HG02610 (cell line): ENCODE data around the gene TRMT1L.

ENCODE experiments used
- ATAC-seq: cut with Tn5 transposase; IDR thresholded peaks from one replicate; pipeline ENCODE4 v1.9.1; 2021; ENCODE audit warnings: mild to moderate bottlenecking, moderate library complexity; ENCODE audit not compliant: unreplicated experiment

Gene TRMT1L

GRCh38 chr1:185129708-185130107, 27.0 kb downstream of the TRMT1L start:
- no peak for ATAC-seq

GRCh38 chr1:185112356-185112755, 44.4 kb downstream of the TRMT1L start:
- ATAC-seq = no peak

GRCh38 chr1:185111873-185112272, 44.9 kb downstream of the TRMT1L start:
- ATAC-seq = no peak

GRCh38 chr1:185110145-185110544, 46.6 kb downstream of the TRMT1L start:
- no peak for ATAC-seq

- no peak for ATAC-seq
These were observed 48.4 kb downstream of the TRMT1L start for GRCh38 chr1:185108321-185108720.

- ATAC-seq = no peak
These were observed 51.6 kb downstream of the TRMT1L start for GRCh38 chr1:185105121-185105520.

- no peak for ATAC-seq
These were observed 52.7 kb downstream of the TRMT1L start for GRCh38 chr1:185104083-185104482.

- no peak for ATAC-seq
These were observed 60.2 kb downstream of the TRMT1L start for GRCh38 chr1:185096531-185096930.

GRCh38 chr1:185094761-185095160, 62.0 kb downstream of the TRMT1L start:
- no peak for ATAC-seq

- ATAC-seq = no peak
These were observed 65.3 kb downstream of the TRMT1L start for GRCh38 chr1:185091480-185091879.

GRCh38 chr1:185087746-185088145, 69.0 kb downstream of the TRMT1L start:
- ATAC-seq = no peak

- ATAC-seq = no peak
These were observed 69.7 kb downstream of the TRMT1L start for GRCh38 chr1:185087101-185087500.

- no peak for ATAC-seq
These were observed 72.9 kb downstream of the TRMT1L start for GRCh38 chr1:185083818-185084217.

- ATAC-seq = no peak
These were observed 76.3 kb downstream of the TRMT1L start for GRCh38 chr1:185080422-185080821.

- ATAC-seq = no peak
These were observed 79.4 kb downstream of the TRMT1L start for GRCh38 chr1:185077374-185077773.

GRCh38 chr1:185075476-185075875, 81.3 kb downstream of the TRMT1L start:
- ATAC-seq = no peak

- no peak for ATAC-seq
These were observed 82.4 kb downstream of the TRMT1L start for GRCh38 chr1:185074307-185074706.

- no peak for ATAC-seq
These were observed 83.0 kb downstream of the TRMT1L start for GRCh38 chr1:185073725-185074124.

GRCh38 chr1:185070051-185070450, 86.7 kb downstream of the TRMT1L start:
- ATAC-seq = no peak

- ATAC-seq = no peak
These were observed 87.5 kb downstream of the TRMT1L start for GRCh38 chr1:185069202-185069772.

GRCh38 chr1:185068341-185068740, 88.4 kb downstream of the TRMT1L start:
- no peak for ATAC-seq
